GM12892 (cell line): ENCODE measurements around the gene AKR7A2.

Source experiments
- POLR2A ChIP-seq: IDR thresholded peaks from 2 replicates; pipeline ENCODE4 v1.6.1; 2011; ENCODE audit warnings: low read depth, low read length, control low read depth
- TAF1 ChIP-seq: IDR thresholded peaks from 2 replicates; pipeline ENCODE4 v1.6.1; 2011; ENCODE audit warnings: low read depth, mild to moderate bottlenecking, control low read depth, low read length, borderline replicate concordance

GRCh38 chr1:19356266-19356665 lies 44.3 kb upstream of the AKR7A2 start:
- no peak for TF ChIP-seq POLR2A
- TF ChIP-seq TAF1: no peak
